ENCODE results near the gene OXLD1. TPM values are rescaled to one million over a fixed set of nuclear protein-coding genes. Genes with fewer than 3 reads are reported as not detected.

OXLD1 gene
- total RNA-seq = 10 to 100 TPM; 32.2 to 46.7 (median 38.5) TPM

- H3K4me3 ChIP-seq = peak within 1 kb of the TSS; percentile 80 to 99 (median 90)
- no peaks in the 10 kb centered on the region for H3K9me3 ChIP-seq
- H3K27ac ChIP-seq = peak within 1 kb of the TSS; percentile 91 to 95 (median 93)
- peak in 1 of 6 experiments; percentile 9 for TF ChIP-seq CTCF (IDR thresholded peaks at IDR 0.05)
- TF ChIP-seq POLR2AphosphoS5 (IDR thresholded peaks at IDR 0.05) = peak; percentile 95 to 98
- TF ChIP-seq EP300 (IDR thresholded peaks at IDR 0.05) = no peak
- peak in 3 of 4 donors; percentile 81 to 96 (median 83) for TF ChIP-seq POLR2A (IDR thresholded peaks at IDR 0.05)
- peak; percentile 97 to 100 for DNase-seq
- no peaks in the 10 kb centered on the region for H3K27me3 ChIP-seq
- peaks cover 0 to 39% (median 24%) of the 10 kb centered on the region in 4 donors for H3K36me3 ChIP-seq
- H3K4me1 ChIP-seq = peaks cover 18 to 33% (median 20%) of the 10 kb centered on the region in 4 donors
- peak; percentile 97 to 99 for ATAC-seq (ENCODE audit: low FRiP score in 2 of 2)
- 1% methylated on average over 35 to 54 of the region's 96 CpGs for WGBS, 2 donors
Measured at GRCh38 chr17:81666342-81667191, at the start of gene OXLD1, which contains the start of gene CCDC137. Gene OXLD1 (minus strand): TSS chr17:81666605. CDS start chr17:81666577, 28 bp downstream. Gene CCDC137 (plus strand): TSS chr17:81666737. CDS start chr17:81666767, 30 bp downstream.

GRCh38 chr17:81715107-81715871 is 48.9 kb upstream of the OXLD1 start:
- Histone ChIP-seq H3K9me3 (no peaks in the 10 kb centered on the region), H3K27me3 (no peaks in the 10 kb centered on the region), H3K27ac (no peak overlapping the region), H3K4me3 (no peak overlapping the region), H3K4me1 (peaks cover 25 to 36% (median 32%) of the 10 kb centered on the region in 4 donors), H3K36me3 (peaks cover 0 to 7% (median 2%) of the 10 kb centered on the region in 4 donors)
- no peak for ATAC-seq (ENCODE audit: low FRiP score in 2 of 2)
- 96 to 100% methylated on average over 9 to 14 of the region's 32 CpGs for WGBS, 2 donors
- peak in 1 of 2 donors; percentile 80 for DNase-seq
- no peak for TF ChIP-seq EP300 (IDR thresholded peaks at IDR 0.05)
- TF ChIP-seq CTCF (IDR thresholded peaks at IDR 0.05) = no peak
- no peak for TF ChIP-seq POLR2A (IDR thresholded peaks at IDR 0.05)
- no peak for TF ChIP-seq POLR2AphosphoS5 (IDR thresholded peaks at IDR 0.05)

GRCh38 chr17:81714412-81715106 is 48.2 kb upstream of the OXLD1 start:
- Histone ChIP-seq H3K9me3 (no peaks in the 10 kb centered on the region), H3K4me3 (no peak overlapping the region), H3K4me1 (peaks cover 26 to 41% (median 36%) of the 10 kb centered on the region in 4 donors), H3K36me3 (peaks cover 0 to 5% (median 2%) of the 10 kb centered on the region in 4 donors), H3K27ac (no peak overlapping the region), H3K27me3 (no peaks in the 10 kb centered on the region)
- DNase-seq (peak in 1 of 2 donors; percentile 77), ATAC-seq (ENCODE audit: low FRiP score in 2 of 2) (no peak)
- 94 to 96% methylated on average over 21 to 34 of the region's 39 CpGs for WGBS, 2 donors
- TF ChIP-seq CTCF (IDR thresholded peaks at IDR 0.05) = no peak
- TF ChIP-seq POLR2AphosphoS5 (IDR thresholded peaks at IDR 0.05) = no peak
- no peak for TF ChIP-seq EP300 (IDR thresholded peaks at IDR 0.05)
- TF ChIP-seq POLR2A (IDR thresholded peaks at IDR 0.05) = no peak

- H3K4me1 ChIP-seq = peaks cover 26 to 41% (median 36%) of the 10 kb centered on the region in 4 donors
- no peaks in the 10 kb centered on the region for H3K9me3 ChIP-seq
Measured at GRCh38 chr17:81713556-81714411, 47.4 kb upstream of the OXLD1 start.

More at GRCh38 chr17:81713556-81714411, 47.4 kb upstream of the OXLD1 start:
- H3K27ac ChIP-seq = no peak overlapping the region
- ATAC-seq (ENCODE audit: low FRiP score in 2 of 2) (no peak), DNase-seq (peak in 1 of 2 donors; percentile 78)
- H3K27me3 ChIP-seq = no peaks in the 10 kb centered on the region
- TF ChIP-seq EP300 (IDR thresholded peaks at IDR 0.05) (no peak), CTCF (IDR thresholded peaks at IDR 0.05) (no peak), POLR2AphosphoS5 (IDR thresholded peaks at IDR 0.05) (no peak), POLR2A (IDR thresholded peaks at IDR 0.05) (no peak)
- H3K4me3 ChIP-seq = peak overlapping the region in 1 of 4 donors; percentile 99
- peaks cover 0 to 3% (median 1%) of the 10 kb centered on the region in 4 donors for H3K36me3 ChIP-seq
- WGBS, 2 donors = 72 to 73% methylated on average over 12 to 34 of the region's 36 CpGs
